AG04449 (cell line): ENCODE data around the gene TFPI.
A peak's percentile ranks its signal among the peaks of the same experiment; 100 is the strongest.
"Not testable (repeated sequence)": the region's sequence is repeated elsewhere in the genome, so short reads cannot be mapped to it uniquely, and the experiment has no call there.

Experiments used
- CTCF ChIA-PET: fragments of 350-600 bp; formaldehyde crosslinking; extraction: SDS; loops from one replicate; lab custom pipeline; 2021; ENCODE audit warnings: antibody characterized with exemption; lab: Yijun Ruan, JAX
- POLR2A ChIA-PET: fragments of 400-600, 350-600 bp; formaldehyde crosslinking; extraction: SDS; loops from one replicate; lab custom pipeline; 2020; ENCODE audit warnings: antibody characterized with exemption, inconsistent platforms; lab: Yijun Ruan, JAX
- DNase-seq: peaks from one replicate; pipeline ENCODE4 v3.0.0-alpha.2; 2010; ENCODE audit warnings: low read depth, low spot score
- H3K4me3 ChIP-seq: 2 replicates; pipeline ENCODE4 v1.5.1; 2011; ENCODE audit warnings: low read depth, mild to moderate bottlenecking, control low read depth, low read length
- CTCF ChIP-seq: IDR thresholded peaks from one replicate; pipeline ENCODE4 v1.5.1; 2011; ENCODE audit warnings: mild to moderate bottlenecking, moderate library complexity, low read length, control low read depth, inconsistent platforms; ENCODE audit not compliant: insufficient read depth; ENCODE audit errors: missing control alignments

TFPI gene

GRCh38 chr2:187574969-187575750 lies 20.9 kb upstream of the TFPI start:
- no peak overlapping the region for H3K4me3 ChIP-seq
- ChIA-PET CTCF (interaction anchor here (1.0 to 1.8 kb wide), 8 partner anchors 8 to 713 kb away, joined by 3 to 41 read pairs (median 4); no protein-coding TSS in a partner anchor), POLR2A (interaction anchor here (1.8 kb wide), 1 partner anchor 75 kb away, joined by 4 read pairs; no protein-coding TSS in a partner anchor)
- TF ChIP-seq CTCF = no peak
- DNase-seq = peak; percentile 60

- H3K4me3 ChIP-seq = no peak overlapping the region
- ChIA-PET POLR2A (no interaction called here), CTCF (interaction anchor here (1.6 kb wide), 1 partner anchor 74 kb away, joined by 8 read pairs; no protein-coding TSS in a partner anchor)
- DNase-seq = no peak
- no peak for TF ChIP-seq CTCF
Measured at GRCh38 chr2:187573722-187574121, 19.5 kb upstream of the TFPI start.

GRCh38 chr2:187571996-187572395 lies 17.8 kb upstream of the TFPI start:
- H3K4me3 ChIP-seq, POLR2A ChIA-PET, DNase-seq: not testable (repeated sequence)
- CTCF ChIA-PET = interaction anchor here (1.6 kb wide), 1 partner anchor 72 kb away, joined by 8 read pairs; no protein-coding TSS in a partner anchor

- TF ChIP-seq CTCF = no peak
- ChIA-PET POLR2A (no interaction called here), CTCF (interaction anchor here (1.9 to 4.1 kb wide), 3 partner anchors 8 to 70 kb away, joined by 14 to 27 read pairs (median 16); no protein-coding TSS in a partner anchor)
- H3K4me3 ChIP-seq = no peak overlapping the region
- DNase-seq = no peak
Measured at GRCh38 chr2:187569571-187569970, 15.3 kb upstream of the TFPI start.

- no peak for TF ChIP-seq CTCF
- DNase-seq = no peak
- ChIA-PET POLR2A (no interaction called here), CTCF (interaction anchor here (1.2 to 4.1 kb wide), 4 partner anchors 9 to 70 kb away, joined by 4 to 27 read pairs (median 15); no protein-coding TSS in a partner anchor)
- no peak overlapping the region for H3K4me3 ChIP-seq
Measured at GRCh38 chr2:187569042-187569441, 14.8 kb upstream of the TFPI start.

GRCh38 chr2:187567126-187567525 lies 12.9 kb upstream of the TFPI start:
- ChIA-PET POLR2A (no interaction called here), CTCF (interaction anchor here (1.1 to 4.1 kb wide), 6 partner anchors 8 to 68 kb away, joined by 3 to 27 read pairs (median 10); no protein-coding TSS in a partner anchor)
- DNase-seq = peak; percentile 40
- no peak for TF ChIP-seq CTCF
- no peak overlapping the region for H3K4me3 ChIP-seq
